GM18907 (cell line): ENCODE data around the gene DNAH8.

Experiments used
- ATAC-seq: cut with Tn5 transposase; IDR thresholded peaks from one replicate; pipeline ENCODE4 v1.9.1; 2021; ENCODE audit warnings: mild to moderate bottlenecking, moderate library complexity; ENCODE audit not compliant: unreplicated experiment

Gene DNAH8

DNA sequence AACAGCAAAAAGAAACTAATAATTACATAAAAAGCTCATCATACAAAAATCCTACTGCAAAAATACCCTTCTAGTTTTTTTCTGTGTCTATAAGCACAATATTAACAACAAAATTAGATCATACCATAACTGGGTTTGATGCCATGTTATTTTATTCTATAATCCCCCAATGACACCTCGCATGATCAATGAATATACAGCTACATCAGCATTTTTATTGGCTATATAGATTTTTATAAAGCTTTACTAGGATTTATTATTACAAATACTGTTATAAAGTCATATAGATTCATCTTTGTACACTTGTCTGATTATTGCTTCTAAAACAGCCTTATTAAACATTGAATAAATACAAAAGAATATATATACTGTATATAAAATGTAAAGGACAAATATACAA, 288.4 kb downstream of the DNAH8 start:
- no peak for ATAC-seq

DNA sequence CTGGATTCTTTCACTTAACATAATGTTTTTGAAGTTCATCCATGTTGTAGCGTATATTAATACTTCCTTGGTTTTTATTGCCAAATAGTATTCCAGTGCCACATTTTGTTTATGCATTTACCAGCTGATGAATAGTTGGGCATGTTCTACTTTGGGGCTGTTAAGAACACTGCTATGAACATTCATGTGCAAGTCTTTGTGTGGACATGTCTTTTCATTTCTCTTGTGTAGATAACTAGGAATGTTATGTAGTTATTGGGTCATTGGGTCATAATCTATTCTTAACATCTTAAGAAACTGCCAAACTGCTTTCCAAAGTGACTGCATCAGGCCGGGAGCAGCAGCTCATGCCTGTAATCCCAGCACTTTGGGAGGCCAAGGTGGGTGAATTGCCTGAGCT, 289.7 kb downstream of the DNAH8 start:
- ATAC-seq, result no peak

DNA sequence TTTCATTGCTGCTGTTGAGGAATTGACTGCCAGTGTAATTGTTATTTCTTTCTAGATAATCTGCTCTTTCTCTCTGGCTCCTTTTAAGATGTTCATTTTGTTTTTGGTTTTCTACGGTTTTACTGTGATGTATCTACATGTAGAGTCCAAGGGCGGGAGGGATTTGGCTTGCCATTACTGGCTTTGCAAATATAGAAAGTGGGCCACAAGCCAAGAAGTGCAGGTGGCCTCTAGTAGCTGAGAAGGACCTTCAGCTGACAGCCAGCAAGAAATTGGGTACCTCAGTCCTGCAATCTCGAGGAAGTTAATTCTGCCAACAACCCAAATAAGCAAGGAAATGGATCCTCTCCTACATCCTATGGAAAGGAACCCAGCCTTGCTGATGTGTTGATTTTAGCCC, 290.7 kb downstream of the DNAH8 start:
- ATAC-seq, result no peak

DNA sequence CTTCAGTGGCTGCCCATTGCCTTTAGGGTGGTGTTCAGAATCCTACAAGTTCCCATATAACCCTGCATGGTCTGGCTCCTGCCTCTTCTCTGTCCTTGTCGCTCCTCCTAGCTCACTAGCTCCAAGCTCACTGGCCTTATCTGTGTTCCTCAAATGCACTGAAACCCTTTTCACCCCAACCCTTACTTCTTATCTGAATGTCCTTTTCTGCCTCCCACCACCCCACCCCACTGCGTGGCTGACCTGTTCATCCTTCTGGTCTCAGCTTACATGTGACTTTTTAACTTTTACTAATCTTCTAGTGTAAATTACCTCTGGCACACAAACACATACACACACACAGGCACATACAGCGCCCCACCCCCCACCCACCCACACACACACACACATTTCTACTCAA, 292.5 kb downstream of the DNAH8 start:
- no peak for ATAC-seq

DNA sequence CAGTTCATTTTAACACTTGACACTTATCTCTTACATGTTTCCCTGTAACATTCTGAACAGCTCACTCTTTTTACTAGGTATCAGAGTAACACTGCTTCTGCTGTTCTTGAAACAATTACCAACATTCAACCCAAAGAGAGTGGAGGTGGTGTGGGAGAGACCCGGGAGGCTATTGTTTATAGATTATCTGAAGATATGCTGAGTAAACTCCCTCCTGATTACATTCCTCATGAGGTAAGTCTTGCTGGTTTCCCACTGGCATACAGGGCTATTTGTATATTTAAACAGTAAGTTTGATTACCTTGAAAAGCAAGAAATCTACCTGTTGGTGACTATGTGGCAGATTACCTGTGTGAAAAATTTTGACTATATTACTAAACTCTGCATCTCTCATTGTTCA, 293.6 kb downstream of the DNAH8 start:
- ATAC-seq, result no peak

DNA sequence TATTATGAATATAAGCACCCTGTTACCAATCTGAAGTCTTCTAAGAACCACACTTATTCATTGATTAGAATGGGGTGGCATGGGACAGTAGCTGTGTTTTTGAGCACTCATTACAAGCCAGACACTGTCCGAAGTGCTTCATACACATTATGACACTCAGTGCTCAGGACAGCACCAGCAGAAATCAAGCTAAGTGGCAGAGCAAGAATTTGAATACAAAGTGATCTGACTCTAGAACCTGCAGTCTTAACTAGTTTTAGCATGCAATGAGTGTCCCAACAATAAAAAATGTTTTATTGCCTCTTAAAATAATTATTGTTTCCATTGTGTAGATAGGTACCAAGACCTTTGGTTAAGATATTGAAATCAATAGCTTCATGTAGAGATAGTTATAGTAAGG, 294.4 kb downstream of the DNAH8 start:
- ATAC-seq, result no peak

DNA sequence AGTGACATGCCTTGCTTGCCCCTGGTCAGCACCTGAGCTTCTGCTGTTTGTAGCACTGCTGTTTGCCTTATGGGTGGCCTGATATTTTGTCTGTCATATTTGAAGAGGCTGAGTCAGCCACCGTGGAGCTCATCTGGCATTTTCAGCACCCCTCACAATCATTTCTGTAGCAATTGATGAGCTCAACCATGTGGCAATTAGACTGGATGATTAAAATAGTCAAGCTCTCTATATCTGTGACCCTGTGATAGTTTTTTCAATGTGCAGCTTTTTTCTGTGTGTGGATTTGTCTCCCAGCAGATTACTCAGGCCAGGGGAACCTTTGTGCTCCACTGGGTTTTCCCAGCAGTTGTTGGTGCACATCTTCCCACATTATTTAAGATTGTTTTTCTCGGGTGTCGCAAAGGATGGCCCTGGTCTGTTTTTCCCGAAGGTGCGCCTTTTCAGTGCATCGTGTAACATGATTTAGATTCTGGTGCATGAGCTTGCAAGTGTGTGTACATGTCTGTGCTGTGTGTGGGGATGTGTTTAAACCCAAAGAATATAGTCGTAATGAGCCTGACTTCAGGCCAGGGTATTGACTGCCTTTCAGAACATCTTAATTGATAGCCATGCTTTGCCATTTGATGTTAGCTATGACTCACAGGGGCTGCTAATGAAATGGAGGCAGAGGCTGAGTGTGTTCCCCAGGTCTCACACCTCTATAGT, 301.9 kb downstream of the DNAH8 start:
- no peak for ATAC-seq

DNA sequence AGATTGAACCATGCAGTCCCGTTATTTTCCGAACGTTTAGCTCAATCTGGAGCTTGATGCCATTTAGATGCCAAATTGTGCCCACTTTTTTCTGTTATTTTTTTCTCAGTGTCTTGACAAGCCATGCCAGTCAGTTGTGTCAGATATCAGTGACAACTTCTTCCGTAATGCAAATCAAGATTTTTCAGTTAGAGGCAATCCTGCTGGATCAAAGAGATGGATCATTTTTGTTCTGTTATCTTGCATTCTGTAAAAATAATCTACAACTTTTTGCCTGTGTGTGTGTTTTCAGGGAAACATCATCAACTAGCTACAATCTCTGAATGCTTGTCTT, 302.4 kb downstream of the DNAH8 start:
- ATAC-seq, result no peak

DNA sequence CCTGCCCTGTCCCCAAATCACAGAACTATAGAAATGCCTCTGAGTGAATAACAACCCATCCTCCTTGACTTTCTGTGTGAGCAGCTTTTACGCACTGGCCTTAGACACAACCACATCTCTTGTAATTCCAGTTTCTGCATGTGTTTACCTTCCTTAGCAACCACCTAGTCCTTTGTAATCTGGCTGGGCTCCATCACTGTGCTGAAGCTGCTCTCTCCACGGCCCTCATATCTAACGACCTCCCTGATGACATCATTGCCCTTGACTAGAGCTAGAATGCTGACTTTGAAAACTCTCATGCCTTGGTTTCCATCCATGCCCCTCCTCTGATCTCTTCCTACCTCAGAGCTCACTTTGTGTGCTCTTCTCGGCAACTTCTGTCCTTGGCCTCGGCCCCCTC, 303.0 kb downstream of the DNAH8 start:
- no peak for ATAC-seq

DNA sequence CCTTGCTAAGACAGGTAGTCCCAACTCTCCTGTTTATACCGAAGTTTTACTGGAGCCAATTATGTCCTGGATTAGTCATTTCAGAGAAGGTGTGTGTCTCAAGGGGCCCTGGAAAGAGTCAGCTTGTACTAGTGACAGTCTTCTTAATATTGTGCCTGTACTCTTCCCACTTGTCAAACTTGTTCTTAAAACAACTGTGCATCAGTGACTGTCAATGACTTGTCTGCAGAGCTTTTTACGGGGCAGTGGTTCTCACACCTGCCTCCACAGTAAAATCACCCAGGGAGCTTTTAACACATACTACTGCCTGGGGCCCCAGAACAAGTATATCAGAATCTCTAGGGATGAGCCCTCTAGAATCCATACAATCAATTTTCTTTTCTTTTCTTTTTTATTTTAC, 305.0 kb downstream of the DNAH8 start:
- ATAC-seq, result no peak

DNA sequence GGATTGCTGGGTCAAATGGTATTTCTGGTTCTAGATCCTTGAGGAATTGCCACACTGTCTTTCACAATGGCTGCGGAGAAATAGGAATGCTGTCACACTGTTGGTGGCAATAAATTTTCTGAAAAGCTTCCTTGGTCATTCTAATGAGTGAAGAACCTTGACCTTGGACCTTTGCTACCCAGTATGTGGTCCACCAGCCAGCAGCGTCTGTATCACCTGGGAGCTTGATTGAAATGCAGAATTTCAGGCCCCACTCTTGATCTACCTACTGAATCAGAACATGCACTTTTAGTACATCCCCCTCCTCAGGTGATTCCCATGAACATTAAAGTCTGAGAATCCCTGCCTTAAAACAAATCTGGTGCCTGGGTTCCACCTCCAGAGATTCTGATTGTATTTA, 305.9 kb downstream of the DNAH8 start:
- ATAC-seq, result no peak

DNA sequence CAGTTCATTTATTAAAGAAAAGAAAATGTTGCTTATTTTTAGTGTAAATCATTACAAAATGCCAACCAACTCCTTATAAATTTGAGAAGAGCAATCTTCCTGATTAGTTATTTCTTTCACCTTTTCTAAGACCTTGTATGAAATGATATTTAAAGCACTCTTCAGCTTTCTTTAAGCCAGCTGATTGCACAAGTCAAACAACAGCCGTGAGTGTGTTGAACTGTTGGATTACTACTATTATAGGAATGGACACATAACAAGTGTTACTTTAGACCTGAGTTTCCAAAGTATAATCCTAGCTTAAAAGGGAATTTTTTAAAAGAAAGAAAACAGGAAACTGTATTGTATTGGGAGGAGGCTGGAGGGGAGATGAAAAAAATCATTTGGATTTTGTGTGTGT, 306.7 kb downstream of the DNAH8 start:
- ATAC-seq, result no peak

DNA sequence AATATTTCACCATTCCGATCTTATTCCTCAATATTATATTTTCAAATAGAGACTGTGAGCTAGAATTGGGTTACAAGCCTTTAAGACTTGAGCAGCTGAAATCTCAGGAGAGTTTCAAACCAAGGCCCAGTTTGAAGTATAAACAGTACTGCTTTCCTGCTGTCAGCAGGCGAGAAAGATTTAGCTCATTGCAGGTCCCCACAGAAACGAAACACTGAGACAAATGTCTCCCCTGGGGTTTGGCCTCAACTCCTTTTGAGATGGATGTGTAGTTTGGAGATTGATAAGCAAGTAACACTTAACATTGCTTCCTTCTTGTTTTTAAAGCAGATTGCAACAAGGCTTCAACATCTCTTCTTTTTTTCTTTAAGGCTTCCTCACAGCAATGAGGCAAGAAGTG, 311.1 kb downstream of the DNAH8 start:
- ATAC-seq, result no peak

DNA sequence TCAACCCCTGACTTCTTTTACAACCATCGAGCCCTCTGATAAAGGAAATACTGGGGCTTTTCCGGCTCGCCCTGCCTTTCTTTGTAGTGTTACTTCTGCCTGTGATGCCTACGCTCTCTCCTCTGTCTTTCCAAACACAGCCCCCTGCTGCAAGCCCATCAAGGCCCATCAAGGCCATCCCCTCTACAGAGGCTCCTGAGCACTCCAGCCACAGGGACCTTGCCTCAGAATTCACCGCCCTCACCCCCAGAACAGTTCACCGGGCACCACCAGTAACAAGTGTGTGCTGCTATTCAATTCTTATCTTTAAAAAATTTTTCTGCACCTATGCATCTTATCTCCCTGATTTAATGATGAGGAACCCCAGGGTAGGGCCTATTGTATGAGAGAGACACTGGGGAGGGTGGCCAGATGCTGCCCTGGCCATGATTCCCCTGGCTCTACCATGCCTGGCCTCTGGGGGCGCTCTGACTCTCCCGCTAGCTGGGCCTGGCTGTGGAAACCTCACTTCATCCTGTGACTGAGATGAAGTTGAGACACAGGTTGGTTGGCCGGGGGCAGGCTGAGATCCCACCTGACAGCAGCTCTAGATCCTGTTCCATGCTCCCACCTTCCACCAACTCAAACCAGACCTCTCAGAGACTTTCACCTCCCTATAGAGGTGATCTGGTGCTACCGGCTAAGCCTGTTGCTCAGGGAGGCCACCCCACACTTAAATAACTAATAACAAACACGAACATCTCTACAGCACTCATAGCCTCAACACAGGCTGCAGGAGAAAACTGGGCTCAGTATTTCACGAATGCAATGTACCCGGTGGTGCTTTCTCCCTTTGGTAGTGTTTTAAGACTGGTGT, 314.3 kb downstream of the DNAH8 start:
- ATAC-seq, result peak; percentile 48

DNA sequence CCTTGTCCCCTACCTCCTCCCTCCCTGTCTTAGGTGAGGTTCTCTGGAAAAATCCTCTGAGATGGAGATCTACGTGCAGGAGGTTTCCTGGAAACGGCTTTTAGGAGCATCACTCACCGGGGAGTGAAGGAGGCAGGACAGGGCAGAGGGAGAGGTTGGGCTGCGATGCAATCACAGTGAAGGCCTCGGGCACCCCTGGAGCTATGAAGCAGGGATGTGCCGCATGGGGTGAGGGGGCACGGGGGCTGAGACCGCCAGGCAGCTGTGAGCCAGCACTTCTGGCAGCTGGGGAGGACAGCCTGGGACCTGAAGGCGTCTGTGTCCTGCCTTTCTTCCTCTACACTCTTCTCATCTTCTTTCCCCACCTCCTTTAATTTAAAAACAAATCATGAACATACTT, 320.6 kb downstream of the DNAH8 start:
- no peak for ATAC-seq

DNA sequence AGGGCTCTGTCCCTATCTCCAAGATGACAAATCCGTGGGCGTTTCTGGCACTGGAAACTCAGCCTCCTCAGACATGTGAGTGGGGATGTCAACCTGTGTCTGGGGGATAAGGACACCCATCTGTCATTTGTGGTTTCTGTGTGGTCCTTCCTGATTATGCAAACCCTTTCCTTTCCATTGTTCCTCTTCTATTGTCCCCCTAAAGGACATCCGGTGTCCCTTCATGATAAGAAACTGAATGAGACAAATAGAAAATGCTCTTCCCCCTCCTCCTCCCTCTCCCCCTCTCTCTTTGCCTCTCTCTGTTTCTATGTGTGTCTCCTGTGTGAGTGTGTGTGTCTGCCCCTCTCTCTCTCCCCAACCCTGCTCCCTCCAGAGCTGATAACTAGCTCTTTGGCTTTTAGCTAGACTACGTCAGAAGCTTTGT, 322.0 kb downstream of the DNAH8 start:
- ATAC-seq, result no peak

DNA sequence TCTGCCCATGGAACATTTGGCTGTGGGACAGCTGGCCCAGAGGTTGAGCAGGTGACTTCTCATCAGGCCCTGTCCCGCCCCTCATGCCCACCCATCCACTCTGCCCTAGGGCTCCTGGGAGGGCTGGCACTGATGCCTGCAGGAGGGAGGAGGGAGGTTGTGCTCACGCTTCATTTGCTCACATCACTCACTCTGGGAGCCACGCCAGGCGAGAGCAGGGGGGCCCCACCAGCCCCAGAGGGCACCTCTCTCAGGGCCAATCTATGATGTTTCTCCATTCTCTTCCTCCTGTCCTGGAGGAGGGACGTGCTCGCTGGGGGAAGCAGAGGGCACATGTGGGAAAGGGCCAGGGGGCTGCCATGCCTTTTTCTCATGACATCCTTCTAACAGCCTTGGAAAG, 322.6 kb downstream of the DNAH8 start:
- no peak for ATAC-seq

DNA sequence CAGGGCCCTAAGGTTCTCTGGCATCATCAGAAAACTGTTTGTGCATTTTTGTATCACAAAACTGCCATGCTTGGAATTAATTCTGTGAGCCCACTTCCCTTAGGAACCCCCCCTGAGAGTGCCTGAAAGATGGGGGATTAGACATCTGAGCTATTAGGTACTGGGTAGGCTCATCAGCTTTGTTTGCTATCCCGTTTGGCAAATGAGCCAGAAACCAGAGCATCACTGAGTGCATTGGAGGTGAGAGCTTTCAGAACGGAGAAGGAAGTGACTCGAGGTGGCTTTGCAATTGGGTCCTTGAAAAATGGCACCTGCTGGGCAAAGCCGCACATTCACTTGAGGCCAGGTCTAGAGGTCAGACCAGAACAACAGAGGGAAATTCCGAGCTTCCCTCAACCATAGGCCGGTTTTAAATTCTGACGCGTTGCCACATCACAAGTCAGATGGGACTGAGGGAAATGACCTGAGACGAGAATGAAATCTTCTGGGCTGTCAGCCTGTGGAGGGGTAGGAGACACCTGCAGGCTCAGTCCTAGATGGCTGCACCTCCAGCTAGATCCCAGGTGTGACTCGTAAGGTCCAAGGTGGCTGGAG, 325.1 kb downstream of the DNAH8 start:
- ATAC-seq, result no peak

DNA sequence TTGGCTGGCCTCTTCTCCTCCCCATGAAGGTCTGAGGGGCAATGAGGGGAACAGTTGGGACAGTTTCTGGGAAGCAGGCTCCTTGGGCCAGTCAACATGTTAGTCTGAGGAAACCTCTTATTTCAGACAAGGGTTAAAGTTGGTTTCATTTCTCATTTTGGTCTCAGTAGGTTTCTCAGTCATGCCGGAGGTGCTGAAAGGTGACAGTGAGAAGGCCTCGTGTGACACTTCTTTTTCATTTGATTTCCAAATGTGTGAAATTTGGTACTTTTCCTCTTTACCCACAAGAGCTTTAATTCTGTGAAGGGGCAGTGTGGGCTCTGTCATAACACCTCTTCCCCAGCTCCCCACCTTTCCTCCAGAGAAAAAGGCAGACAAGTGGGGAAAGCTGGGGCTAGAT, 326.0 kb downstream of the DNAH8 start:
- no peak for ATAC-seq

DNA sequence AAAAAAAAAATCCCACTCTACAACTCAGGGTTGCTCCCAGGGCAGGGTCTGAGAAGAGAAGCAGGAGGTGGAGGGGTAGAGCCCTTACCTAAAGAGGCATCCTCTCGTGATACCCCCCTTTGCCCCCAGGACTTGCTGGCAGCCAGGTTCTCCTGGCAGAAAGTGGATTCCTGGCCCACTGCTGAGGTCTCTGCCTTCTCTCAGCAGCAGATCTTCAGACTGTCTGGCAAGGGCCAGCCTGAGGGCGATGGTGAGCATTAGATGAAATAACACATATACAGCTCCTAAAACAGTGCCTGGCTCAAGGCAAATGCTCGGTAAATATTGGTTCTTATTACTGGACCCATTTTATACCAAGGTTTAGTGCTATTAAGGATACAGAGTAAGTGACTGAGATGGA, 328.7 kb downstream of the DNAH8 start:
- no peak for ATAC-seq

DNA sequence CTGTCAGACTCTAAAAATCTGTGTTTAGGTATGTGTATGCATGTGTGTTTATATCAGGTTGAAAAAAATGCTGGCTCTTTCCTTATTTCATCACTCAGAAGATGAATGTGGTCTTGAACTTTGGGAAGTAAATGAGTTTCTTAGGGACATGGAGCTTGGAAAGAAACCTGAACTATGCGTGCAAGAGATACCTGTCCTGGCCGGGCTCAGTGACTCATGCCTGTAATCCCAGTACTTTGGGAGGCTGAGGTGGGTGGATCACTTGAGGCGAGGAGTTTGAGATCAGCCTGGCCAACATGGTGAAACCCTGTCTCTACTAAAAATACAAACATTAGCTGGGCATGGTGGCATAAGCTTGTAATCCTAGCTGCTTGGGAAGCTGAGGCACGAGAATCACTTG, 329.1 kb downstream of the DNAH8 start:
- ATAC-seq, result no peak
